Naive thymus-derived CD8-positive, alpha-beta T cell (primary cell): Measurements from ENCODE around the gene ENTPD2. TPM values are rescaled to one million over a fixed set of nuclear protein-coding genes. Genes with fewer than 3 reads are reported as not detected.

Experiments used
- ATAC-seq, 2 donors: fragments of 150-1000 bp; cut with Tn5 transposase in 1 of 2; sonication (Bioruptor Pico), chemical (Tn5 transposase) in 1 of 2; 1 replicate in 1 of 2; 2 replicates in 1 of 2; pipeline ENCODE4 v1.10.0; 2021; ENCODE audit warnings: mild to moderate bottlenecking in 2 of 2, moderate library complexity in 2 of 2
- POLR2A ChIA-PET: fragments of 350-600 bp; sonication (Branson Sonifier 250); formaldehyde crosslinking; loops from one replicate; lab custom pipeline; 2021; ENCODE audit warnings: antibody characterized with exemption; lab: Charles Lee
- DNase-seq, 10 donors: peaks; one replicate each; pipeline versions ENCODE4 v3.0.0 to v3.0.0-alpha.2; 2020 to 2022
- H3K27ac Mint-ChIP-seq, 10 donors: one replicate each; pipeline ENCODE4 v1.8.0; 2020 to 2022; ENCODE audit warnings: mild to moderate bottlenecking in 10 of 10, mixed read lengths in 10 of 10, moderate library complexity in 4 of 10, inconsistent platforms in 1 of 10
- H3K27me3 Mint-ChIP-seq, 5 donors: one replicate each; pipeline ENCODE4 v1.8.0; 2021 to 2022; ENCODE audit warnings: mixed read lengths in 5 of 5
- H3K36me3 Mint-ChIP-seq, 3 donors: one replicate each; pipeline ENCODE4 v1.8.0; 2020 to 2022; ENCODE audit warnings: mixed read lengths in 3 of 3, mild to moderate bottlenecking in 2 of 3, inconsistent platforms in 1 of 3
- H3K4me1 Mint-ChIP-seq, 4 donors: one replicate each; pipeline ENCODE4 v1.8.0; 2021 to 2022; ENCODE audit warnings: mixed read lengths in 4 of 4
- H3K4me3 Mint-ChIP-seq, 10 donors: one replicate each; pipeline ENCODE4 v1.8.0; 2020 to 2022; ENCODE audit warnings: mild to moderate bottlenecking in 10 of 10, mixed read lengths in 10 of 10, moderate library complexity in 6 of 10, inconsistent platforms in 1 of 10
- H3K9me3 Mint-ChIP-seq, 9 donors: one replicate each; pipeline ENCODE4 v1.8.0; 2020 to 2022; ENCODE audit warnings: mixed read lengths in 9 of 9, mild to moderate bottlenecking in 3 of 9, inconsistent platforms in 1 of 9, moderate library complexity in 1 of 9
- polyA plus RNA-seq, 3 donors: library from polyadenylated mRNA; unstranded; fragments of 300-500 nt; fragmentation: Illumina TruSeq; gene quantifications; one replicate each; pipeline ENCODE4 v1.2.3, GENCODE V29; 2021
- total RNA-seq, 8 experiments: library from RNA in 2 of 8; stranded (reverse) in 2 of 8; gene quantifications; one replicate each; pipeline ENCODE4 v1.2.3 and lab custom pipeline; 2021 to 2026

Gene ENTPD2
- total and polyA plus RNA-seq, 5 experiments from 2014 or later, result not detected

GRCh38 chr9:137046088-137046787 is 7.6 kb downstream of the ENTPD2 start, which contains the start of gene NPDC1:
TSS of gene NPDC1 (minus strand) at chr9:137046177. CDS start at chr9:137045989, 188 bp downstream.
- Mint-ChIP-seq H3K4me1 (peaks cover 5 to 24% (median 20%) of the 10 kb centered on the region in 4 donors), H3K4me3 (peak within 1 kb of the TSS; percentile 59 to 82 (median 72)), H3K27ac (peak within 1 kb of the TSS in 2 of 10 donors; percentile 13 to 45), H3K36me3 (peaks cover 0 to 5% (median 0%) of the 10 kb centered on the region in 3 donors), H3K27me3 (peaks cover 3 to 52% (median 21%) of the 10 kb centered on the region in 5 donors), H3K9me3 (no peaks in the 10 kb centered on the region)
- POLR2A ChIA-PET, result interaction anchor here (0.5 to 1.5 kb wide), 7 partner anchors 9 to 238 kb away, joined by 3 to 7 read pairs (median 4); partner anchors contain the start of genes MAN1B1, RABL6 and SAPCD2
- DNase-seq (peak; percentile 56 to 87 (median 75)), ATAC-seq (peak; percentile 82 to 89)

GRCh38 chr9:137045294-137046087 is 8.4 kb downstream of the ENTPD2 start:
- POLR2A ChIA-PET, result interaction anchor here (1.4 to 1.7 kb wide), 2 partner anchors 10 to 24 kb away, joined by 4 to 5 read pairs; partner anchors contain the start of gene SAPCD2
- DNase-seq (no peak), ATAC-seq (peak; percentile 31 to 35)
- H3K27ac Mint-ChIP-seq, result no peak overlapping the region
- peak overlapping the region; percentile 59 to 82 (median 72) for H3K4me3 Mint-ChIP-seq
- H3K4me1 Mint-ChIP-seq, result peaks cover 5 to 24% (median 20%) of the 10 kb centered on the region in 4 donors
- peaks cover 0 to 5% (median 0%) of the 10 kb centered on the region in 3 donors for H3K36me3 Mint-ChIP-seq
- H3K9me3 Mint-ChIP-seq, result no peaks in the 10 kb centered on the region
- peaks cover 3 to 48% (median 19%) of the 10 kb centered on the region in 5 donors for H3K27me3 Mint-ChIP-seq

GRCh38 chr9:137044502-137045177 is 9.2 kb downstream of the ENTPD2 start:
- H3K4me1 Mint-ChIP-seq, result peaks cover 5 to 23% (median 18%) of the 10 kb centered on the region in 4 donors
- no peaks in the 10 kb centered on the region for H3K9me3 Mint-ChIP-seq
- peak overlapping the region in 3 of 10 donors; percentile 21 to 58 (median 53) for H3K27ac Mint-ChIP-seq
- ATAC-seq, result peak; percentile 15 to 40
- H3K4me3 Mint-ChIP-seq, result peak overlapping the region; percentile 59 to 82 (median 72)
- peaks cover 0 to 40% (median 10%) of the 10 kb centered on the region in 5 donors for H3K27me3 Mint-ChIP-seq
- H3K36me3 Mint-ChIP-seq, result peaks cover 0 to 2% (median 0%) of the 10 kb centered on the region in 3 donors
- no peak for DNase-seq
- POLR2A ChIA-PET, result interaction anchor here (1.4 to 1.7 kb wide), 2 partner anchors 9 to 25 kb away, joined by 4 to 5 read pairs; partner anchors contain the start of gene SAPCD2

GRCh38 chr9:137044037-137044436 is 9.8 kb downstream of the ENTPD2 start:
- Mint-ChIP-seq H3K27me3 (peaks cover 0 to 38% (median 8%) of the 10 kb centered on the region in 5 donors), H3K27ac (no peak overlapping the region), H3K4me1 (peaks cover 3 to 23% (median 17%) of the 10 kb centered on the region in 4 donors), H3K4me3 (peak overlapping the region in 2 of 10 donors; percentile 74 to 79), H3K9me3 (no peaks in the 10 kb centered on the region), H3K36me3 (peaks cover 0 to 2% (median 0%) of the 10 kb centered on the region in 3 donors)
- ATAC-seq, result no peak
- POLR2A ChIA-PET, result interaction anchor here (1.7 kb wide), 1 partner anchor 26 kb away, joined by 5 read pairs; the partner anchor contains the start of gene SAPCD2
- DNase-seq, result no peak

- no peaks in the 10 kb centered on the region for H3K9me3 Mint-ChIP-seq
These were observed 10.8 kb downstream of the ENTPD2 start for GRCh38 chr9:137042751-137043727.

GRCh38 chr9:137041124-137041523 is 12.7 kb downstream of the ENTPD2 start:
- Mint-ChIP-seq H3K9me3 (no peaks in the 10 kb centered on the region), H3K36me3 (no peaks in the 10 kb centered on the region), H3K4me1 (peaks cover 3 to 16% (median 14%) of the 10 kb centered on the region in 4 donors), H3K27ac (no peak overlapping the region), H3K27me3 (peaks cover 0 to 20% (median 4%) of the 10 kb centered on the region in 5 donors), H3K4me3 (no peak overlapping the region)
- no peak for DNase-seq
- no peak for ATAC-seq
- POLR2A ChIA-PET, result no interaction called here

More at GRCh38 chr9:137042751-137043727, 10.8 kb downstream of the ENTPD2 start:
- Mint-ChIP-seq H3K27me3 (peaks cover 0 to 36% (median 8%) of the 10 kb centered on the region in 5 donors), H3K27ac (no peak overlapping the region), H3K4me3 (no peak overlapping the region), H3K4me1 (peaks cover 3 to 23% (median 17%) of the 10 kb centered on the region in 4 donors), H3K36me3 (peaks cover 0 to 2% (median 0%) of the 10 kb centered on the region in 3 donors)
- POLR2A ChIA-PET, result interaction anchor here (0.7 kb wide), 1 partner anchor 180 kb away, joined by 3 read pairs; no protein-coding TSS in a partner anchor
- DNase-seq, result no peak
- no peak for ATAC-seq

GRCh38 chr9:137040568-137040967 is 13.3 kb downstream of the ENTPD2 start:
- Mint-ChIP-seq H3K9me3 (no peaks in the 10 kb centered on the region), H3K36me3 (no peaks in the 10 kb centered on the region), H3K4me3 (no peak overlapping the region), H3K4me1 (peaks cover 3 to 16% (median 14%) of the 10 kb centered on the region in 4 donors), H3K27ac (no peak overlapping the region), H3K27me3 (peaks cover 0 to 20% (median 4%) of the 10 kb centered on the region in 5 donors)
- no peak for DNase-seq
- ATAC-seq, result no peak
- POLR2A ChIA-PET, result no interaction called here

- DNase-seq (no peak), ATAC-seq (no peak)
- H3K4me3 Mint-ChIP-seq, result no peak overlapping the region
- POLR2A ChIA-PET, result interaction anchor here (0.6 kb wide), 1 partner anchor 281 kb away, joined by 3 read pairs; no protein-coding TSS in a partner anchor
- no peaks in the 10 kb centered on the region for H3K9me3 Mint-ChIP-seq
- H3K27me3 Mint-ChIP-seq, result peaks cover 0 to 16% (median under 1%) of the 10 kb centered on the region in 5 donors
- H3K4me1 Mint-ChIP-seq, result peaks cover 7 to 17% (median 16%) of the 10 kb centered on the region in 4 donors
- H3K36me3 Mint-ChIP-seq, result no peaks in the 10 kb centered on the region
- no peak overlapping the region for H3K27ac Mint-ChIP-seq
These were observed 14.1 kb downstream of the ENTPD2 start for GRCh38 chr9:137039611-137040366.

- H3K27me3 Mint-ChIP-seq, result peaks cover 0 to 12% (median 0%) of the 10 kb centered on the region in 5 donors
- H3K4me1 Mint-ChIP-seq, result peaks cover 10 to 17% (median 13%) of the 10 kb centered on the region in 4 donors
- POLR2A ChIA-PET, result no interaction called here
- H3K27ac Mint-ChIP-seq, result no peak overlapping the region
- ATAC-seq, result no peak
- no peak for DNase-seq
- H3K4me3 Mint-ChIP-seq, result no peak overlapping the region
- no peaks in the 10 kb centered on the region for H3K36me3 Mint-ChIP-seq
- no peaks in the 10 kb centered on the region for H3K9me3 Mint-ChIP-seq
These were observed 14.9 kb downstream of the ENTPD2 start for GRCh38 chr9:137038916-137039315.

GRCh38 chr9:137037483-137037882 is 16.4 kb downstream of the ENTPD2 start:
- DNase-seq (no peak), ATAC-seq (no peak)
- Mint-ChIP-seq H3K4me1 (peaks cover 10 to 29% (median 25%) of the 10 kb centered on the region in 4 donors), H3K36me3 (no peaks in the 10 kb centered on the region), H3K9me3 (no peaks in the 10 kb centered on the region), H3K27ac (no peak overlapping the region), H3K4me3 (no peak overlapping the region), H3K27me3 (peaks cover 0 to 7% (median 0%) of the 10 kb centered on the region in 5 donors)
- POLR2A ChIA-PET, result interaction anchor here (0.6 to 0.9 kb wide), 2 partner anchors 9 to 41 kb away, joined by 3 to 4 read pairs; partner anchors contain the start of gene CLIC3
